NCI-H2196 treated with DMSO at 0.1 percent for 48 hours (cell line): ENCODE data around the gene FBXW5.

Experiments used
- DNase-seq: peaks from one replicate; lab custom pipeline; 2025; ENCODE audit not compliant: unreplicated experiment; lab: John Stamatoyannopoulos, UW

FBXW5 gene

GRCh38 chr9:136949817-136950655, 5.5 kb upstream of the FBXW5 start:
- DNase-seq = peak; percentile 83

GRCh38 chr9:136949239-136949816, 4.8 kb upstream of the FBXW5 start:
- DNase-seq = no peak

DNA sequence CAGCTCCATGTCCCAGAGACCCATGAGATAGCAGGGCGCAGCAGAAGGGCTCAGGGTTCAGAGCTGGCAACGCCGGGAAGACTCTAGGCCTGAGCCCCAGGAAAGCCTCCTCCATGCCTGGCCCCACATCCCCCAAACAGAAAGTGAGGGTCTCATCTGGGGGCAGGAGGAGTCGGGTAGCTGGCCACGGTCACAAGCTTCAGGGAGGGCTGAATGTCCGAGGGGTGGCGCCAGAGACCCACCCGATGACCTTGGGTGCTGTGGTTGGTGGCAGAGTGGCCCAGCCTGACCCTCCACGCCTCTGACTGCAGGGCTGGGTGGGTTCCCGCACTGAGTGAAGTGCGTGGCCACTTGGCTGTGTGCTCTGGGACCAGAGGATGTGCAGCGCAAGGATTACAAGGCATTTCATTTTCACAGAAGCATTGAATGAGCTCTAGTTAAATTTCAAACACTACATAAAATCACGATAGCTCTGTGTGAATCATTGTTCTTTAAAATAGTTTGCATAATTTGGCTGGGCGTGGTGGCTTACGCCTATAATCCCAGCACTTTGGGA, 3.5 kb upstream of the FBXW5 start:
- DNase-seq = peak; percentile 8

DNA sequence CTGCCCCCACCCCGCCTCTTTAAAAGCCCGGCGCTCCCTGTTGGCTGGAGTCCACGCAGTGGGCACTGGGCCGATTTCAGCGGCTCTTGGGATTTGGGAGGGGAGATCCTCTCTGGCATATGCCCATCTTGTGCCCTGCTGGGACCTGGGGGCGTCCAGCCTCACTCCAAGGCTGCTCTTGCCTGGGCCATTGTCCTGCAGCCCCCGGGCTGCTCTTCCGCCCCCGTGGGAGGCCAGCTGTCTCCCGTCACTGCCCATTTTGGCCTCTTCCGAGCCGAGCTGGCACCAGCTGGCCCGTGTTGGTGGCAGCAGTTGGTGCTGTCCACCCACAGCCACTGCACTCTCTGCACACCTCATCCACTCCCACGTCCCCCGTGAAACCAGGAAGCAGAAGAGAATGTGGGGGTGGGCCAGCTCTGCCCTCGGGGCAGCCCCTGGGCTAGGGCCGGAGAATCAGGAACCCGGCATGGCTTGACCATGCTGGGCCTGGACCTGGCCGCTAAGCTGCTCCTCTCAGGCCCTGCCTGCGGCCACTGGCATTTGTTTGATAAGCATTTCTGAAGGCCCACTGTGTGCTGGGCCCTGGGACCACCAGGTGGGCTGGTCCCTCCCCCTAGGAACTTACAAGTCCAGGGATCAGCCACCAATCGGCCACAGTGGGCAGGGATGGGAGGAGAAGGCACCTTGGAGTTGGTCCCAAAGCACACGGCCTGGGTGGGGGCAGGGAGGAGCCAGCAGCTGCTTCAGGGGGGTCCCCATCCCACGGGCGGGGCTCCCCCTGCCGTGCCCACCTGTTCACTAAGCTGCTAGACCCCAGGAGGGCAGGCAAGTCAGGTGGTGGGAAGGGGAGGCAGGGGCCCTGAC, 2.7 kb upstream of the FBXW5 start:
- DNase-seq = no peak

DNA sequence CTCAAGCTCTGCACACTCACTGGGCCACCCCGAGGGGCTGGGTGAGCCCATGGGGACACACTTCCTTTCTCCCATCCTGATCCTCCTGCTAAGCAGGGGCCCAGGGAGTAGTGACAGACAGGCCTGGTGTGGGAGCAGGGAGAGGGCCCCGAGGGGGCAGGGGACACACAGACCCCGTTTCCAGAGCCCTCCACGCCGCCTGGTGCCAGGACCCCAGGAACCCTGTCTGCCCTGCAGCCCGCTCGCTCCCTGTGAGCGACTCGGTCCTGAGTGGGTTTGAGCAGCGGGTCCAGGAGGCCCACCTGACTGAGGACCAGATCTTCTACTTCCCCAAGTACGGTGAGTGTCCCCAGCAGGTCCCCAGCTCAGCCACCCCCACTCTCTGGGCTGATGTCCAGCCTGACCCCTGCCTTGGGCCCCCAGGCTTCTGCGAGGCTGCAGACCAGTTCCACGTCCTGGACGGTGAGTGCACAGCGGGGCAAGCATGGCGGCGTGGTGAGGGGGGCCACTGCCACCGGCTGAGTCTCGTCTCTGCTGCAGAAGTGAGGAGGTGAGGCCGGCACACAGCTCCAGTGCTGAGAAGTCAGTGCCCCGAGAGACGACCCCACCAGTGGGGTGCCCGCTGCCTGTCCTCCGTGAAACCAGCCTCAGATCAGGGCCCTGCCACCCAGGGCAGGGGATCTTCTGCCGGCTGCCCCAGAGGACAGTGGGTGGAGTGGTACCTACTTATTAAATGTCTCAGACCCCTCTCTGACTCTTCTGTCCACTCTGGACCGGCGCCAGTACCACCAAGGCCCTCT, 1.9 kb upstream of the FBXW5 start:
- DNase-seq = no peak

- no peak for DNase-seq
These were observed 1.0 kb upstream of the FBXW5 start for GRCh38 chr9:136945333-136946227.

GRCh38 chr9:136944212-136944518, 373 bp downstream of the FBXW5 start:
- no peak for DNase-seq

- DNase-seq = no peak
These were observed 987 bp downstream of the FBXW5 start for GRCh38 chr9:136943291-136944211.

DNA sequence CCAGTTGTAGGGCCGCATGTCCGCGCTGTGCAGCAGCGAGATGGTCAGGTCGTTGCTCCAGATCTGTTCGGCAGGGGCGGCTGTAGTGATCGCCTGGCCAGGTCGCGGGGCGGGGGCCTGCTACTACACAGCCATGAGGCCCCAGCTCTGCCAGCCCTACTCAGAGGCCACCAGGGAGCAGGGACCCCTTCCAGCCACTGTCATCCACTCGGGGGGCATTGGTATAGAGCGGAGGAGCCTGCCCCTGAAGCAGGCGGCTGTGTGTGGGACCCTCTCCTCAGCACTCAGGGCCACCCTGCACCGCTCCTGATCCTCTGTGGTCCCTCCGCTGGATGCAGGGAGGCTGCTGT, 1.7 kb downstream of the FBXW5 start:
- no peak for DNase-seq

DNA sequence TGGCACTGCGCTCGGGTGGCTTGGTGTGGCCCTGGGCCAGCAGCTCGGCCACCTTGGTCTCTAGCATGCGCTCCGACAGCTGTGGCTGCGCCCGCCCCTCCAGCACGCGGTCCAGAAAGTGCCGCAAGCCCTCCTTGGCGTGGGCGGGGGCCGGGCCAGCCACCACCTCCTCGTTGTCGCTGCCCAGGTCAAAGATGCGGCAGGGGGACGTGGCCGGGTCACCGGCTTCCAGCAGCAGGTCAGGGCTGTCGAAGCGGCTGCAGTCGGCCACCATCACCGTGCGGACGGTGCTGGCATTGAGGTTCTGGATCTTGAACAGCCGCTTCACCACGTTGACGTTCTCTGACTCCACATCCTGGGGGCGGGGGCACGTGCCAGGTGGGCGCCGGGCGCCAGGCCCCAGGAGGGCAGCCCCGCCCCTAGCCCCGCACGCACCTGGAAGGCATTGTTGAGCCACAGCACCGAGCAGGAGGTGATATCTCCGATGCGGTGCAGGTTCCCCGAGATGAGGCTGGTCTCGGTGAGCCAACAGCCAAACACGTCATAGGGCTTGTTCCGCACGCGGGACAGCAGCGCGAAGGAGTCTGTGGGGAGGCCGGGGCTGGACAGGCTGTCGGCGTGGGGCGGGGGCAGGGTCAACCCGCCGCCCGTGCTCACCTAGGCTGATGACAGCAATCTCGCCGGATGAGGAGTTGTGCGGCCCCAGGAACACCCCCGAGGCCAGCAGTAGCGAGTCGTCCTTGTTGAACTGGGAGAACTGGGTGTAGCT, 2.2 kb downstream of the FBXW5 start:
- DNase-seq = no peak

DNA sequence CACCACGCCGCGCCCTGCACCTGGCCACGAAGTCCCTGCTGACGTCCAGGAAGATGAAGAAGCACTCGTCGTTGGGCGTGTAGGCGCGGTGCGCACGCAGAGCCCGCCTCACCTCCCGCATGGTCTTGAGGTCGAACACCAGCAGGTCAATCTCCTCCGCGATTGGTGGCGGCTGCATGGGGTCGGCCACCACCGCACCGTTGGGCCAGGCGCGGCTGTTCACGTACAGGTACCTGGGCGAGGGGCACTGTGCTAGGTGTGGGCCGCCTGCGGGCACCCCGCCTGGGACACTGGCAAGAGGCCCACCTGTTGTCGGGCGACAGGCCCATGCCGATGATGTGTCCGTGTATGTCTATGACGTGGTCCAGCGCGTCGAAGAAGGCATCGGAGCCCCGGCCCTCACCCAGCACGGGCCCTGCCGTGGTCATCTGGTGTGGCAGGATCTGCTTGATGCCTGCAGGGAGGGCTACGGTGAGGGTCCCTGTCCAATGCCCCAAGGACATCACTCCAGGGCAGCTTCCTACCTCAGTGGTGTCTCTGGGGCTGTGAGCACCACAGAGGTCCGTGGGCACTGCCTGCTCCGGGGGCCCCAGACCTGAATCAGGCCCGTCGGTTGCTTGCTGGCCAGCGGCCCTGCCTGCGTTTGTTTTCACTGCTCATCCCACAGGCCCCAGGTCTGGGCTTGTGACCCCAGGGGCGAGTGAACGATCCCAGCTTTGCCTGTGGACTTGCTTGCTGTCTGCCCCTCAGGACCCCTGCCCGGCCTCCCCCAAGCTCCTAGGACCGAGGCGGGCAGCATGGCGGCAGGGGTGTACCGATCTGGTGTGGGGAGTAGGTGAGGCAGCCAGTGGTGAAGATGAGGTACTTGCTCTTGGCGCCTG, 3.1 kb downstream of the FBXW5 start:
- no peak for DNase-seq

- no peak for DNase-seq
These were observed 3.9 kb downstream of the FBXW5 start for GRCh38 chr9:136940526-136941230.

GRCh38 chr9:136939996-136940525, 4.5 kb downstream of the FBXW5 start:
- no peak for DNase-seq

DNA sequence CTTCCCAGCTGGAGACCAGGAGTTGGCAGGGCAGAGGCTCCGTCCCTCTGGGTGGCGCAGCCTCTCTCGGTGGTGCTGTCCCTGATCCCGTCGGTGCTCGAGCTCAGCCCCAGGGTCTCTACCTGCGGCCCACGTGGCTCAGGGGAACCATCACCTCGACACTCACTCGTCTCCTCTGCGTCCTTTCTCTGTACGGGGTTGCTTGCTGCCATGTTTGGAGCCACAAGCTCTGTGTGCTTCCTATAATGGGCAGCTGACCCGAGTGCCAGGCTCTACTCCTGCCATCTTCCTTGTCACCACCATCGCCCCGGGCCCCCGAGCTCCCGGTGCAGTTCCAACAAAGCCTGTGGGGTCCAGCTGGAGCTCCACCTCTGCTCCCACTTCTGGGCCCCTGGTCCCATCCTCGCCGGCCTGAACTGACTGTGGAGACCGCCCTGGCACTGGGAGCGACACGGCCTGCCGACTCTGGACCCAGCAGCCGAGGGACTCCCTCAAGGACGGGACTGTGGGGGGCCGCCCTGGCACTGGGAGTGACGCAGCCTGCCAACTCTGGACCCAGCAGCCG, 5.0 kb downstream of the FBXW5 start:
- no peak for DNase-seq

DNA sequence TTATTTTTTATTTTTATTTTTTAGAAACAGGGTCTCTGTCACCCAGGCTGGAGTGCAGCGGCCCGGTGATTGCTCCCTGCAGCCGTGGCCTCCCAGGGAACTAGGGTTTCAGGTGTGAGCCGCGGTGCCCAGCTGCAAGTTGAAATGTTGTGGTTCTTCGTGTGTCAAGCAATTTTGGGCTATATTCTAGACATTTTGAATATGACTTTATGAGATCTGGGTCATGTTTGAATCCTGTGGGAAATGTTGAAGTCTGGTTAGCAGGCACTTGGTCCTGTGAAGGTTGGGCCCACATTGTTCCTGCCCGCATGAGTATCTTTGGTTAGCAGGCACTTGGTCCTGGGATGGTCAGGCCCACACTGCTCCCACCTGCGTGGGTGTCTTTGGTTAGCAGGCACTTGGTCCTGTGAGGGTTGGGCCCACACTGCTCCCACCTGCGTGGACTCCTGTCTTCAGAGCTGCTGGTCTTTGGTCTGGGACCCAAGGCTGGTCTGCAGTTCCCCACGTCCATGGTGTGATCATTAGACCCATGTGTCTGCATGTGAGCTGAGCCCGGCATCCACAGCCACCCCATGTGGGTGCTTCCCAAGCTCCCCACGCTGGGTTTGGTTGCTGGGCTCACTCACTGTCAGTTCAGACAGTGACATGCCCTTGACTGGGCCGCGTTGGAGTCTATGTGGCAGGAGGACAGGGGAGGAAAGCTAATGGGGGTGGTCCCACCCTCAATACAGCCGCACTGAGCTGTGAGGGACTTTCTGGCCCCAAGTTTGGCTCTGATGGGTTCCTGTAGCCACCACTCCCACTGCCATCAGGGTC, 7.1 kb downstream of the FBXW5 start:
- DNase-seq = no peak
